Fibroblast of skin of left quadriceps (primary cell): Measurements from ENCODE around the gene OR6N1.

Source experiments
- DNase-seq, 2 experiments: peaks; one replicate each; pipeline ENCODE4 v3.0.0-alpha.2; 2013; ENCODE audit warnings: low read depth in 2 of 2

OR6N1 gene

DNA sequence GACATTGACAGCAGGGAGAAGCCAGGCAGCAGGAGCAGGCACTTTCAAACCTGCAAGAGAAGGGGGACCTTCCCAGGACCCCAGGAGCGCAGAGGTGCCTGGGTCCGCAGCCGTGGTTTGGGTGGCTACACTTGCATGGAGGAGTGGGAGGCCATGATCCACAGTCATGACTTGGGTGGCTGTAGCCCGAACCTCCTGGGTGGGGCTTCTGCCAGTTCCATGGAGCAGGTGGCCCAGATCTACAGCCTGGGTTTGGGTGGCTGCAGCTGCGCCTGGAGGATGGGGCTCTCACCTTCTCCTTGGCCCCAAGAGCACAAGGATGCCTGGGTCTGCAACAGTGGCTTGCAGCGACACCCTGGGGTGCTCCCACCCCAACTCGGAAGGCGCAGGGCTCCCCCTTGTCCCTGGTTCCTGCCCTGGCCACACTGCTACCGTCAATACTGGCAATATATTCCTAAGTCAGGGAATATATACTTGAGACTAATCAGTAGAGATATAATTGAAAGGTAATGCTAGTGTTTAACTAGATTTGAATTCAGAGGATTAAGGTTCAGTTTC lies 19.8 kb downstream of the OR6N1 start:
- no peak for DNase-seq

DNA sequence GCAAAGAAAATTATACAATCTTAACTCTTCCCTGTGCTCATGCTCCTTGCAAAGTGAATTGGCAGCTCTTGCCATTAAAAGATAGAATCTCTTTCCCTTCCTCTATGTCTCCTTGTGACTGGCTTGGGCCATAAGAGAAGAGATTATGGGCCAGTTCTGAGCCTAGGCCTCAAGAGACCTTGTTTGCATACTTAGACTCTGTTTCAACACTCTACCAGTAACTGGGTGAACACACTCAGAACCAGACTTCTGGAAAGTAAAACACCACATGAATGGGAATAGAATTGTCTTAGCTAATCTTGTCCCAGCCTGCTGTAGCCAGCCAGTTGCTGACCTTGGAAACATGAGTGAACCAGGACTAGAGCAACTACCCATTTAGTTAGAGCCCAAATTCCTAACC lies 36.1 kb downstream of the OR6N1 start:
- no peak for DNase-seq

DNA sequence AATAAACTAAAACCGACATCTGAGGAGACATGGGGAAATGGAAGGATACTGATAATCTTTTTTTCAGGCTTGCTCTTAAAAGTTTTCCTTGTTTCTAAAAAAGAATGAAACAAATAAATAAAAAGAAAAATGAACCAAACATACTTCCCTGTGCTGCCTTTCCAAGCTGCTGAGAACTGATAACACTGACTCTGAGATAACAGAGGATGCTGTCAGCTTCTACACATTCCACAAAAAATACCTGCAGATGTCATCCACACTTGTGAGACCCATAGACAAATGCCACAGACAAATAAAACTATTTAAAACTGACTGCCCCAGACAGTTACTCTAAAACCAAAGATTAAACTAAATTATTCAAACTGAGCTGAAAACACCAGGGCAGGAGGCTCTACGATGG lies 39.5 kb downstream of the OR6N1 start:
- DNase-seq, result no peak

DNA sequence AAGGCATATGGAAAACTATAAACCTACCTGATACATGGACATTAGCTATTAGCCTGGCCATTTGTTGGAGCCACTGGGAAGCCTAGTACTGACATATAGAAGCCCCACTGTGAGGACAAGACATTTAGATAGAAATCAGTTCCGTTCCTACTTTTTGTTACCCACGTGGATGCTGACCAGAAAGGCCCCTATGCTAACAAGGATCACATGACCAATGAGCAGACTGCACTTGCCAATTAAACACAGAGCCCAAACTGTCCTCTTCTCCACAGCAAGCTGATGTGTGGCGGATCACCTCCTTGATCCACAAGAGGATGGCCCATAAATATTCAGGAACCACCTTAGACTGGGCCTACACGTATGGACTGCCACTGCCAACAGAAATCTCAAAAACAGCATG lies 40.3 kb downstream of the OR6N1 start:
- no peak for DNase-seq

DNA sequence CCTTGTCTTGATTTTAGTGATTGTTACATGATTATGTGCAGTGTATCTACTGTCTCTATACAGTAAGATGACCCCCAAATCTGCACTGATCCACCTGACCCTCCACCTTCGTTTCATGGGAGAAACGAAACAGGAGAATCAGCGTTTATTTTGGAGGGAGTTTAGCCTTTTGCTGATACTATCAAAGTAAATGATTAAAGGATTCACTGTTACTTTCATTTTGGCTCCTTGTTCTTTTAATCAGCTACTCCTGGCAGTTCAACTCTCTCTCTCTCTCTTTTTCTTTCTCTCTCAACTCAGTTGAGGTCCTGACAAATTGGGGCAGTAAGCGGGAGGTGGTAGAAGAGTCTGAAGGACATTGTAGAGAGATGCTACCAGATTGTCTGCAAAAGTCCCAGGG lies 41.5 kb downstream of the OR6N1 start:
- DNase-seq, result no peak

DNA sequence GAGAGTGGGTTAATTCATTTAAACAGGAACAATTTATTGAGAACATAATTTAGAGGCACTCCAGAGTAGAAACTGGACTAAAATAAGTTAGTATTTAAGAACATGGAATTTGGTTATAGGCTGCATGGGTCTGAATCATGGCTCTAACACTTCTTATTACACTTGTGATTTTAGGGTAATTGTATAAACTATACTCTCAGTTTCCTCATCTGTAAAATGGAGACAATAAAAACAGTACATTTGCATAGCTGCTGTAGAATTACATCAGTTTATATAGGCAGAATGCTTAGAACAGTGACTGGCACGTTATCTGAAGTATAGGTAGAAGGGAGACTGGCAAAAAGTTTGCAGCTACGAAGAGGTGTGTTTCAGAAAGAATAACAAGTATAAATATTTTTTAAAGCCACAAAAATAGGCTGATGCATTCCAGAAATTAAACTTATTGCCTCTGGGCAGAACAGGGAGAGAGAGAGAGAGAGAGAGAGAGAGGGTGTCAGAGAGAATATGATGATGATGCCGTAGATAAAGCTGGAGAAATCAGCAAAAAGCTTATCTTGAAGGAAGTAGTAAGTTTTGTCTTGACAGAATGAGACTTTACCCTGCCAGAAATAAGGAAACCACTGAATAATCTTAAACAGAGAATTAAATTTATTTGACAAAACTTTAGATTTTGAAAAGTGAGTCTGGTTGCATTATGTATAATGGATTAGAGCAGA lies 43.3 kb downstream of the OR6N1 start:
- DNase-seq, result no peak

DNA sequence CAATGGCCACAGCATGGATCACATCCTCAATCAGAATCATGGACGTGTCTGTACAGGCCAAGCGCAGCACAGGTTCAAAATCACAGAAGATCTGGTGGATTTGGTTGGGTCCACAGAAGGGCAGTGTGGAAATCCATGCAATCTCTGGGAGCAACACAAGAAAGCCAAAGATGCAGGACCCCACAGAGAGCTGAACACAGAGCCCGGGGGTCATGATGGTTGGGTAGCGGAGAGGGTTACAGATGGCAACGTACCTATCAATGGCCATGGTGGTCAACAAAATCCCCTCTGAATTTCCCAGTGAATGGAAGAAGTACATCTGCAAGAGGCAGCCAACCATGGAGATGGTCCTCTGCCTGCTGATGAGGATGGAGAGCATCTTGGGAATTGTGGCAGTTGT lies 47.6 kb downstream of the OR6N1 start:
- no peak for DNase-seq

DNA sequence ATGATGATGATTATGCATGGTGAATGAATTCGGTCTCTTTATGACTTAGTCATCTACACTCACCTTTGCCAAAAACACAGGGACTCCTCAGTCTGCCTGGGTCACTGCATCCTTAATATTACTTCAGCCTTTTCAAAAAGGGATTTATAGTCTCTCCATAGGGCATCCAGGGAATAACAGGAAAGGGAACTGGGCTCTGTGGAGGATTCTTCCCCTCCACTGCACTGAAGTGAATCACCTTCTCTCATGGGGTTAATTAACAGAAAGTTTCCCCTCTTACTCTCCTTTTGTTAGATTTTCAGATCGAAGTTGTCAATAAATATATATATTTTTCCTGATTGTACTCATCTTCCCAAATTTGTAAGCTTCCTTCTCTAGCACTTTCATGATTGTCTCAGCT lies 51.4 kb downstream of the OR6N1 start, which contains the start of gene OR6K3:
TSS of gene OR6K3 (minus strand) at position 101 of the 400 bp plus-strand sequence. CDS start 2,605 bp downstream, outside the sequence.
- no peak for DNase-seq

DNA sequence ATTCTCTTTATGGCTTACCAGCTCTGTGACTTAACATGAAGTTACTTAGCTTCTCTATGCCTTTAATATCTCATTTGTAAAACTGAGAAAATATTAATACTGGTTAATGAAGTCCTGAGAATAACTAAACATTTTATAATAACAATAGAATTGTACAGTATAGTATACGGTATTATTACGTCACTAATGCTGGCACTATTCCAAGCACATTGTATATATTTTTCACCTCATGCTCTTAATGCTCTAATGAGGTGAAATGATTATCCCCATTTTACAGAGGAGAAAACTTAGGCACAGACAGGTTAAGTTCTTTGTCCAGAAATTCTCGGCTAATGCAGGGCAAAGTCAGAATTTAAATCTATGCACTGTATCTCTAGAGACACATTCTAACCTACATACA lies 52.3 kb downstream of the OR6N1 start:
- DNase-seq, result no peak

DNA sequence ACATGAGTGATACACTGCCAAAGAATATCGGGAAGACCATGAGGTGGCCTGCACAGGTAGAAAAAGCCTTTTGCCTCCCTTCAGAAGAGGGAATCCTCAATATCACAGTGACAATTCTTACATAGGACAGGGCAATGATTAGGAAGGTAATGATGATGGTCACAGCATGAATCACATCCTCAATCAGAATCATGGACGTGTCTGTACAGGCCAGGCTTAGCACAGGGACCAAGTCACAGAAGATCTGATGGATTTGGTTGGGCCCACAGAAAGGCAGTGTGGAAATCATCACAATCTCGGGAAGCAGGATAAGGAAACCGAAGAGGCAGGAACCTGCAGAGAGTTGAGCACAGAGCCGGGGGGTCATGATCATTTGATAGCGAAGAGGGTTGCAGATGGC lies 54.7 kb downstream of the OR6N1 start:
- DNase-seq, result no peak

DNA sequence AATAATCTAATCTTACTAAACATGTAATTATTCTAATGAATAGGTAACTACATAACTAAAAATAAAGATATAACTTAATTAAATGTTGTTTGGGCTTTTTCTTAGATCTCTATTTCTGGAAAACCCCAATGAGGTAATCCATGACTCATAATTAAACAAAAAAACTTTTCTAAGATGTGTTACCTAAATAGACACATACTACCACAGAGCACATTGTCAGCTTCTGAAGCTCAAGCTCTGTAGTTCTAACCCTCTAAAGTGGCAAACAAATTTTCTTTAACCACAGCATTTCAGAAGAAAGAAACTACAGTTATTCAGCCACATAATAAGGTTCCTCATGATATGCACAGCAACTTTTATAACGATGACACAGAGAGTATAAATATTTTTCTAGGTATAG lies 55.7 kb downstream of the OR6N1 start:
- no peak for DNase-seq

DNA sequence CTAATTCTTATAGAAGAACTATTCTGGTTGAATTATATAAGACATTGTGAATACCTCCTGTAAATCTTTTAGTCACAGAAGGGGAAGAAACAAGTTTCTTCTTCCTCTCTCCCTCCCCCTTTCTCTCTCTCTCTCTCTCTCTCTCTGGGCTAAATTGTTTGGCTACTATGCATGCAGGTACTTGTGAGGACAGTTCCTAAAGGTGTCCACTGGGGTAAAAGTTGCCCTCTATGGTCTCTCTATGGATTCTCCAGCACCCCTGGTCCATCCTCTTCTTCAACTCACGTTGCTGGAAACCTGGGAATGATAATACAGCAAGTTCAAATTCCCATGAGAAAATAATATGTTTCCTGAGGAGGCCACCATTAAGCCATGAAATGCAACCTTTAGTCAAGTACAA lies 57.2 kb downstream of the OR6N1 start:
- no peak for DNase-seq
